A549 (cell line): ENCODE measurements around the gene DCLRE1A. TPM values are rescaled to one million over a fixed set of nuclear protein-coding genes. Genes with fewer than 3 reads are reported as not detected.
A peak's percentile ranks its signal among the peaks of the same experiment; 100 is the strongest.

Experiments used
- ATAC-seq, 2 experiments: fragments of 200-7000 bp in 1 of 2; fragments of >200 bp in 1 of 2; cut with Nextera tagmentation in 1 of 2; cut with Tn5 transposase in 1 of 2; 3 replicates each; pipeline versions ENCODE4 v1.8.0 to v1.9.1; 2018 to 2020; ENCODE audit warnings: mild to moderate bottlenecking in 1 of 2, moderate library complexity in 1 of 2
- CTCF ChIA-PET: fragments of 300-600 bp; sonication (Branson Sonifier 250); formaldehyde crosslinking; extraction: SDS; loops from one replicate; lab custom pipeline; 2021; ENCODE audit warnings: antibody characterized with exemption, inconsistent platforms; lab: Yijun Ruan, JAX
- POLR2A ChIA-PET: fragments of 350-600 bp; formaldehyde crosslinking; extraction: SDS; loops from one replicate; lab custom pipeline; 2021; ENCODE audit warnings: antibody characterized with exemption, inconsistent platforms; lab: Yijun Ruan, JAX
- DNase-seq, 2 experiments: peaks; one replicate each; pipeline versions ENCODE4 v3.0.0 to v3.0.0-alpha.2; 2011 to 2016; ENCODE audit warnings: low read depth in 1 of 2, low spot score in 1 of 2
- FAIRE-seq: peaks from 2 replicates; lab custom pipeline; 2011; peaks lifted over from hg19 to GRCh38; lab: Jason Lieb, UNC
- H3K27ac ChIP-seq, 2 experiments: fragments of >200 bp; sonication (Bioruptor Twin); formaldehyde crosslinking; 3 replicates each; pipeline ENCODE4 v1.5.1; 2016 to 2017
- H3K4me1 ChIP-seq: fragments of >200 bp; sonication (Bioruptor Twin); formaldehyde crosslinking; 3 replicates; pipeline ENCODE4 v1.6.1; 2016
- H3K4me2 ChIP-seq: fragments of >200 bp; sonication (Bioruptor Twin); formaldehyde crosslinking; 3 replicates; pipeline ENCODE4 v1.6.1; 2016
- H3K4me3 ChIP-seq: fragments of >200 bp; sonication (Bioruptor Twin); formaldehyde crosslinking; 3 replicates; pipeline ENCODE4 v1.5.1; 2016
- H3K9me3 ChIP-seq: fragments of >200 bp; sonication (Bioruptor Twin); formaldehyde crosslinking; 3 replicates; pipeline ENCODE4 v1.6.1; 2016
- ATOH8 ChIP-seq: fragments of 250-450 bp; sonication (Bioruptor Pico); IDR thresholded peaks from 2 replicates; pipeline ENCODE4 v1.5.0; 2020; ENCODE audit warnings: low read depth, mild to moderate bottlenecking, moderate library complexity
- BCL3 ChIP-seq: fragments of >200 bp; sonication (Bioruptor Twin); formaldehyde crosslinking; IDR thresholded peaks from 3 replicates; pipeline ENCODE4 v1.6.1; 2016
- CBX2 ChIP-seq: fragments of 200-600 bp; sonication (generic); IDR thresholded peaks from 2 replicates; pipeline ENCODE4 v1.6.1; 2016; ENCODE audit warnings: low read depth, mild to moderate bottlenecking, borderline replicate concordance
- CEBPB ChIP-seq, 2 experiments: fragments of >200 bp in 1 of 2; sonication (Bioruptor Twin) in 1 of 2; formaldehyde crosslinking in 1 of 2; IDR thresholded peaks; 2 replicates each; pipeline ENCODE4 v1.6.1; 2012 to 2016
- EHF ChIP-seq: fragments of 250-450 bp; sonication (Bioruptor Pico); IDR thresholded peaks from 2 replicates; pipeline ENCODE4 v1.5.0; 2020; ENCODE audit warnings: mild to moderate bottlenecking
- EHMT2 ChIP-seq: fragments of 200-600 bp; sonication (generic); IDR thresholded peaks from 2 replicates; pipeline ENCODE4 v1.6.1; 2016; ENCODE audit warnings: antibody characterized with exemption, low read depth, mild to moderate bottlenecking, moderate library complexity
- ELK1 ChIP-seq: fragments of 150-350 bp; IDR thresholded peaks from 2 replicates; pipeline ENCODE4 v1.6.1; 2014; ENCODE audit warnings: low read depth, mild to moderate bottlenecking, low read length
- EP300 ChIP-seq, 2 experiments: fragments of >200 bp; sonication (Bioruptor Twin); formaldehyde crosslinking; IDR thresholded peaks; 2 replicates in 1 of 2; 3 replicates in 1 of 2; pipeline ENCODE4 v1.6.1; 2016 to 2017
- ESRRA ChIP-seq: fragments of 150-350 bp; IDR thresholded peaks from 2 replicates; pipeline ENCODE4 v1.6.1; 2014; ENCODE audit warnings: mild to moderate bottlenecking, low read length, borderline replicate concordance
- FOSB ChIP-seq: fragments of 250-450 bp; sonication (Bioruptor Pico); IDR thresholded peaks from 2 replicates; pipeline ENCODE4 v1.5.0; 2020; ENCODE audit warnings: mild to moderate bottlenecking, moderate library complexity
- FOSL2 ChIP-seq, 2 experiments: fragments of 450-650 bp in 1 of 2; fragments of >200 bp in 1 of 2; sonication (Bioruptor Twin) in 1 of 2; formaldehyde crosslinking; IDR thresholded peaks; 2 replicates each; pipeline versions ENCODE4 v1.5.0 to v1.6.1; 2016 to 2020; ENCODE audit warnings: mild to moderate bottlenecking in 1 of 2, moderate library complexity in 1 of 2
- GATA3 ChIP-seq: IDR thresholded peaks from 2 replicates; pipeline ENCODE4 v1.6.1; 2012; ENCODE audit warnings: borderline replicate concordance
- HDAC2 ChIP-seq: fragments of 200-600 bp; sonication (generic); IDR thresholded peaks from 2 replicates; pipeline ENCODE4 v1.6.1; 2016
- HES2 ChIP-seq: fragments of >200 bp; sonication (Bioruptor Twin); formaldehyde crosslinking; IDR thresholded peaks from 2 replicates; pipeline ENCODE4 v1.6.1; 2016
- HOXB13 ChIP-seq: fragments of 250-450 bp; sonication (Bioruptor Pico); IDR thresholded peaks from 2 replicates; pipeline ENCODE4 v1.5.0; 2020; ENCODE audit warnings: low read depth, mild to moderate bottlenecking, moderate library complexity
- HOXB5 ChIP-seq: fragments of 250-450 bp; sonication (Bioruptor Pico); IDR thresholded peaks from 2 replicates; pipeline ENCODE4 v1.5.0; 2020; ENCODE audit warnings: mild to moderate bottlenecking, moderate library complexity
- JUN ChIP-seq, 2 experiments: fragments of >200 bp; sonication (Bioruptor Twin); formaldehyde crosslinking; IDR thresholded peaks; 2 replicates in 1 of 2; 3 replicates in 1 of 2; pipeline ENCODE4 v1.6.1; 2016 to 2017
- JUNB ChIP-seq: fragments of >200 bp; sonication (Bioruptor Twin); formaldehyde crosslinking; IDR thresholded peaks from 2 replicates; pipeline ENCODE4 v1.6.1; 2016
- KDM5A ChIP-seq: fragments of 200-600 bp; sonication (generic); IDR thresholded peaks from 2 replicates; pipeline ENCODE4 v1.6.1; 2016; ENCODE audit warnings: antibody characterized with exemption, mild to moderate bottlenecking
- MAFK ChIP-seq: fragments of 450-650 bp; IDR thresholded peaks from 2 replicates; pipeline ENCODE4 v1.6.1; 2014; ENCODE audit not compliant: partially characterized antibody
- MAX ChIP-seq: IDR thresholded peaks from 2 replicates; pipeline ENCODE4 v1.6.1; 2012
- NFE2L2 ChIP-seq: fragments of 150-350 bp; conservative IDR thresholded peaks from 2 replicates; pipeline ENCODE4 v1.6.1; 2014; ENCODE audit warnings: low read length
- NR3C1 ChIP-seq: fragments of >200 bp; sonication (Bioruptor Twin); formaldehyde crosslinking; IDR thresholded peaks from 3 replicates; pipeline ENCODE4 v1.6.1; 2017
- PBX3 ChIP-seq: IDR thresholded peaks from 2 replicates; pipeline ENCODE4 v1.6.1; 2012
- RAD21 ChIP-seq, 2 experiments: fragments of >200 bp in 1 of 2; sonication (Bioruptor Twin) in 1 of 2; formaldehyde crosslinking in 1 of 2; IDR thresholded peaks in 1 of 2; conservative IDR thresholded peaks in 1 of 2; 2 replicates in 1 of 2; 3 replicates in 1 of 2; pipeline ENCODE4 v1.6.1; 2012 to 2018; ENCODE audit warnings: inconsistent platforms in 1 of 2
- SMC3 ChIP-seq: fragments of >200 bp; sonication (Bioruptor Twin); formaldehyde crosslinking; IDR thresholded peaks from 3 replicates; pipeline ENCODE4 v1.6.1; 2018; ENCODE audit warnings: inconsistent platforms
- WGBS: methylation state at CpG from one replicate; pipeline ENCODE4 v1.1.6; 2017; ENCODE audit errors: missing lambda C conversion rate; 5-methylcytosine and 5-hydroxymethylcytosine counted together
- polyA plus RNA-seq, 4 experiments: library from polyadenylated mRNA; depleted of rRNA in 3 of 4; stranded (reverse); fragments of >200 nt; fragmentation: RNase III in 1 of 4; extraction: RNeasy Plus Mini Kit Qiagen cat#74134 plus additional on column Dnase treatment in 1 of 4; gene quantifications; 2 replicates in 3 of 4; 3 replicates in 1 of 4; pipeline ENCODE4 v1.2.3, GENCODE V29; 2011 to 2017
- small RNA-seq, 6 experiments: library from RNA; depleted of rRNA; stranded (forward); fragments of <200 nt; gene quantifications; one replicate each; pipeline ENCODE3, GENCODE V24; 2012

Gene DCLRE1A
- polyA plus RNA-seq, 2 of the 4 experiments (the other 2 are of a cell fraction) = 11.8 to 26.8 TPM

- ChIA-PET POLR2A (interaction anchor here (0.9 kb wide), 1 partner anchor 43 kb away, joined by 5 read pairs; no protein-coding TSS in a partner anchor), CTCF (interaction anchor here (0.6 to 3.7 kb wide), 5 partner anchors 11 to 1578 kb away, joined by 3 to 18 read pairs (median 4); no protein-coding TSS in a partner anchor)
- DNase-seq (peak; percentile 44 to 80), FAIRE-seq (peak; percentile 18), ATAC-seq (peak; percentile 63 to 85)
- H3K4me1 ChIP-seq = peaks cover 22% of the 10 kb centered on the region
- no peak for TF ChIP-seq BCL3
- peak in 1 of 2 experiments; percentile 35; a peak in 1 of 5 replicates for TF ChIP-seq EP300 (IDR thresholded peaks at IDR 0.05)
- no peak for TF ChIP-seq NR3C1
- peak; percentile 55; the same call in 1 of the 2 replicates for TF ChIP-seq MAX
- TF ChIP-seq NFE2L2 = peak; percentile 100
- TF ChIP-seq JUN (IDR thresholded peaks at IDR 0.05) = peak; percentile 52 to 63; a peak in 2 of 5 replicates
- peak; percentile 37; the same call in 1 of the 2 replicates for TF ChIP-seq GATA3
- peak; percentile 85 for TF ChIP-seq JUNB
- TF ChIP-seq PBX3 = no peak
- TF ChIP-seq KDM5A = no peak
- peak; percentile 95 for TF ChIP-seq FOSL2 (IDR thresholded peaks at IDR 0.05)
- TF ChIP-seq FOSL2 (CRISPR knock-in tag; IDR thresholded peaks at IDR 0.05) = peak; percentile 96
- 0 out of 2 replicates have a peak, but pooled peaks have one; percentile 18 for TF ChIP-seq EHF
- peak; percentile 100 for TF ChIP-seq MAFK
- TF ChIP-seq HOXB5 (CRISPR knock-in tag) = no peak
- TF ChIP-seq SMC3 = 0 out of 3 replicates have a peak, but pooled peaks have one; percentile 6
- no peak for TF ChIP-seq HES2
- TF ChIP-seq HDAC2 = no peak
- no peak for TF ChIP-seq RAD21 (conservative IDR thresholded peaks at IDR 0.05 in 1 of 2, IDR thresholded peaks at IDR 0.05 in 1 of 2)
- no peak for TF ChIP-seq EHMT2
- peak; percentile 17; the same call in 1 of the 2 replicates for TF ChIP-seq HOXB13 (CRISPR knock-in tag)
- TF ChIP-seq ELK1 = no peak
- 0 out of 2 replicates have a peak, but pooled peaks have one; percentile 23 for TF ChIP-seq ATOH8 (CRISPR knock-in tag)
- no peak for TF ChIP-seq CBX2
- peak in 1 of 2 experiments; percentile 70; a peak in 1 of 4 replicates for TF ChIP-seq CEBPB (IDR thresholded peaks at IDR 0.05)
- no peak for TF ChIP-seq ESRRA
- no peak for TF ChIP-seq FOSB
- 22% methylated on average over 9 of the region's 9 CpGs for WGBS
- H3K4me2 ChIP-seq = peak overlapping the region; percentile 56
- H3K9me3 ChIP-seq = peaks cover 4% of the 10 kb centered on the region; the same call in 1 of the 3 replicates
- H3K4me3 ChIP-seq = no peak overlapping the region
- H3K27ac ChIP-seq = peak overlapping the region; percentile 83 to 89
Measured at GRCh38 chr10:113788604-113789083, 65.2 kb downstream of the DCLRE1A start.

Small RNA genes lying within 50 kb of the gene (small RNA-seq; reads per million reads assigned to genes)
- gene RF00560 = 0 reads per million in 6 experiments

Other genes with a start within 250 kb of the DCLRE1A start
- not detected in 2 replicates for gene NRAP, start 190.0 kb downstream of the DCLRE1A start, polyA plus RNA-seq (2011; rRNA removed)
- not detected in 3 replicates for gene NRAP, start 190.0 kb downstream of the DCLRE1A start, polyA plus RNA-seq (2017; fragmentation: RNase III; extraction: RNeasy Plus Mini Kit Qiagen cat#74134 plus additional on column Dnase treatment)
- 27.0 and 29.7 TPM in 2 replicates for gene CASP7, start 174.2 kb downstream of the DCLRE1A start, polyA plus RNA-seq (2011; rRNA removed)
- 21.4 to 23.9 TPM (median 22.6 TPM) in 3 replicates for gene CASP7, start 174.2 kb downstream of the DCLRE1A start, polyA plus RNA-seq (2017; fragmentation: RNase III; extraction: RNeasy Plus Mini Kit Qiagen cat#74134 plus additional on column Dnase treatment)
- 0.05 and 0.08 TPM in 2 replicates for gene PLEKHS1, start 102.4 kb downstream of the DCLRE1A start, polyA plus RNA-seq (2011; rRNA removed)
- 0.03 to 0.09 TPM (median 0.08 TPM) in 3 replicates for gene PLEKHS1, start 102.4 kb downstream of the DCLRE1A start, polyA plus RNA-seq (2017; fragmentation: RNase III; extraction: RNeasy Plus Mini Kit Qiagen cat#74134 plus additional on column Dnase treatment)
- 16.1 and 17.3 TPM in 2 replicates for gene NHLRC2, start 579 bp upstream of the DCLRE1A start, polyA plus RNA-seq (2011; rRNA removed)
- gene NHLRC2, start 579 bp upstream of the DCLRE1A start, polyA plus RNA-seq (2017; fragmentation: RNase III; extraction: RNeasy Plus Mini Kit Qiagen cat#74134 plus additional on column Dnase treatment) = 4.9 to 5.8 TPM (median 5.1 TPM) in 3 replicates
- gene ADRB1, start 189.8 kb upstream of the DCLRE1A start, polyA plus RNA-seq (2011; rRNA removed) = 0.36 and 0.58 TPM in 2 replicates
- 0.62 to 0.75 TPM (median 0.66 TPM) in 3 replicates for gene ADRB1, start 189.8 kb upstream of the DCLRE1A start, polyA plus RNA-seq (2017; fragmentation: RNase III; extraction: RNeasy Plus Mini Kit Qiagen cat#74134 plus additional on column Dnase treatment)